Pons (tissue), 1 donor: Measurements from ENCODE around the gene ZNF492.
"Not testable (repeated sequence)": the region's sequence is repeated elsewhere in the genome, so short reads cannot be mapped to it uniquely, and the experiment has no call there.

Experiments
- DNase-seq: peaks from one replicate; pipeline ENCODE4 v3.0.0-alpha.2; 2016; ENCODE audit warnings: low spot score

The ZNF492 gene

DNA sequence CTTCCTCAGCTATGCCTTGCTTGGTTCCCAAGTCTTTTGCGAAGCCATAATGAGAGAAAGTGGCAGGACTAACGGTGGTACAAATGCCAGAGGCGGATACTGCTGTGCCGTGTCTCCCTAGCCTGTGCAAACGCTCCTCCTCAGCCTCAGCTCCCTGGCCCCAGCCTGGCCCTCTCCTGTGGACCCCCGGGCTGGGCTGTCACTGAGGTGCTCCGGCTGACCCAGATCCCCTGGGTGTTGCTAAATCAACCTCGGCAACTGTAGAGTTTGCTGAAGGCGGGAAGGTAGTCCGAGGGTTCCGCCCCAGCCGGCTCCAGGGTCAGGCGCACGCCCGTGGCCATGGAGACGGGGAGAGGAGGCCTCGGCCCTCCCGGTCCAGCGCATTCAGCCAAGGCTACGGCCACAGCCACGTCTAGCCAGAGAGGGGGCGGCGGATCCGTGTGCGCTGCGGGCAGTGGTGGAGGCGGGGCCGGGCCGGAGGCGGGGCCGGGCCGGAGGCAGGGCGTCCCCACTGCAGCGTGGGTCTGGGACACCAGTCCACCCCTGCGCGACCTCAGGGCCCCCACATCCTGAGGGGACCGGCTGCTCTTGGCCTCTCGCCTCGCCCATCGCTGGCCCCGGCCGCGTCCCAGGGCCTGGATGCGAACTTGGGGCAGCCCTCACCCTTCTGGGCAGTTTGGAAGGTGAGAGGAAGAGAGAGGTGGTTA is 16.4 kb upstream of the ZNF492 start:
- no peak for DNase-seq

DNA sequence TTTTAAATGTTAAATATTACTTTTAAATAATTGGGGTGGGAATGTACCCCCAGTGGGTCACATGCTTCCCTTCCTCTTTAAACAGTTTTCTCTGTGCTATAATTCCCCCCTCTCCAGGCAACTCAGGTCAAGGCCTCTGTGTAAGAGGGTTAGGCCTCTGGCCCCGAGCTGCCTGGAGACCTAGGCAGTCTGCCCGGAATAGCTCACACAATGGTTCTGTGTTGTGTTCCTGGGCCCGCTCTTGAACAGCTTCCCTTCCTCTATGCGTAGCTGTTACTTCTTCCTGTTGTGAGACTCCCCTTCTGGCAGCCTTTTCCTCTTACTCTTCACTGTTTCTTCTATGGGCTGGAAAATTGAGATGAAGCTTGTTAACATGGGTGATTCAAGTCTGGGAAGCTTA is 14.8 kb upstream of the ZNF492 start:
- DNase-seq, result peak; percentile 67

DNA sequence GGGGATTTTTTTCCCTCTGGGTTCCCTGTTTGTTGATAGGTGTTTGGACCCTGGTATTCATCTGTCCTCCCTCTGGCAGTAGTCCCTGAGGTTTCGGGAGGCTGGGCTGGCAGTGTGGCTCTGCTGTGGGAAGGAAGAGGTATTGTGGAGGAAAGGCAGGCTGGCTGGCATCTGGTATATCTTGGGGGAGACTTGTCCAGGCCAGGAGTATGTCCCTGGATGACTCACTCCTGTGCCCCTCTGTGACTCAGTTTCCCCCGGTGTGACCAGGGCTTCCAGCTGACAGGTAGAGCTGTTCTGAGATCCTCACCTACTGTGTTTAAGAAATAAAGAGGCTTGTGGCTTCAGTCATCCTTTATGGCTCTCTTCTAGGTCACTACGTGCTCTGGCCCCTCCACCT is 14.2 kb upstream of the ZNF492 start:
- no peak for DNase-seq

DNA sequence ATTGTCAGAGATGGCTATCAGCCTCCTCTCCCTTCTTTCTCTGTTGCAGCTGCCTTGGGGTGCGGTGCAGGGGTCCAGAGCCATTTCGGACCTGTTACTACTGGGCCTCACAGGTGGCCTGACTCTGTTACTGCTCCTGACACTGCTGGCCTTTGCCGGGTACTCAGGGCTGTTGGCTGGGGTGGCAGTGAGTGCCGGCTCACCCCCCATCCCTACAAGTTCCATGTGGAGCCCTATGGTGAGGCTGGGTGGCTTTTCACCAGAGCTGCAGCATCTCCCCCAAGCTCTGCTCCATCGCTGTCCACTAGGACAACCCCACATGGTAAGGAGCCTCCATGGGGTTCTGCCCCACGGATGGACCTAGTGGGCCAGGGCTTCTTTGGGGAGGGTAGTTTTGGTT is 13.7 kb upstream of the ZNF492 start:
- no peak for DNase-seq

DNA sequence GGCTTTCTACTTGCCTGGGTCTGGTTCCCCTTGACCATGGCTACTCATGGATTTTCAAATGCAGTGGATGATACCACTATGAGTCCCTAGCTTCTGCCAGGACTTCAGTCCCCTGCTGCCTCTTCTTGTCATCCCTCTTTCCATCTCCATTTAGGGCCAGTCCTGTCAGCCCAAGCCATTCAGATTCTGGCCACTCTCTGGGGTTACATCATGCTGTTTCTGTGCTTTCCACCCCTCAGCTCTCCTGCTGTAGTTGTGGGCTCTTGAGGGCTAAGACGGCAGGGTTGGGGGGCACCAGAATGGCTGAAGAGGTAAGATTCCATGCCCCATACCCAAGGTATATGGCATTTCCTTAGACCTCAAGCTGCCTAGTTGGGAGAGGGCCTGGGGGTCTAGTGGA is 13.2 kb upstream of the ZNF492 start:
- no peak for DNase-seq

DNA sequence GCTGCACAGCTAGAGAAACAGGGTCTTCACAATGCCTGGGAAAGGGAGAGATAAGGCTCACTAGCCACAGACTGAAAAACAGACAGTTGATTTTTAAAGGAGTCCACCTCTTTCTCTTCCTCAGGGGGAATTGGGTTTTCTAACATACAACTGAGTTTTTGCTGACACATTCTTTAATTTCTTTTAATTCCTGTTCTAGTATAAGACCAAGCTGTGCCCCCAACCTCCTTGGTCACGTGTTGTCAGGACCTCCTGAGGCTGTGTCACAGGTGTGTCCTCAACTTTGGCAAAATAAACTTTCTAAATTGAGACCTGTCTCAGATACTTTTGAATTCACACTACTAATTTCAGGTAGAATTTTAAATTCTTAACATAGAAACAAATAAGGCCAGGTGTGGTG is 12.1 kb upstream of the ZNF492 start:
- DNase-seq, result no peak

DNA sequence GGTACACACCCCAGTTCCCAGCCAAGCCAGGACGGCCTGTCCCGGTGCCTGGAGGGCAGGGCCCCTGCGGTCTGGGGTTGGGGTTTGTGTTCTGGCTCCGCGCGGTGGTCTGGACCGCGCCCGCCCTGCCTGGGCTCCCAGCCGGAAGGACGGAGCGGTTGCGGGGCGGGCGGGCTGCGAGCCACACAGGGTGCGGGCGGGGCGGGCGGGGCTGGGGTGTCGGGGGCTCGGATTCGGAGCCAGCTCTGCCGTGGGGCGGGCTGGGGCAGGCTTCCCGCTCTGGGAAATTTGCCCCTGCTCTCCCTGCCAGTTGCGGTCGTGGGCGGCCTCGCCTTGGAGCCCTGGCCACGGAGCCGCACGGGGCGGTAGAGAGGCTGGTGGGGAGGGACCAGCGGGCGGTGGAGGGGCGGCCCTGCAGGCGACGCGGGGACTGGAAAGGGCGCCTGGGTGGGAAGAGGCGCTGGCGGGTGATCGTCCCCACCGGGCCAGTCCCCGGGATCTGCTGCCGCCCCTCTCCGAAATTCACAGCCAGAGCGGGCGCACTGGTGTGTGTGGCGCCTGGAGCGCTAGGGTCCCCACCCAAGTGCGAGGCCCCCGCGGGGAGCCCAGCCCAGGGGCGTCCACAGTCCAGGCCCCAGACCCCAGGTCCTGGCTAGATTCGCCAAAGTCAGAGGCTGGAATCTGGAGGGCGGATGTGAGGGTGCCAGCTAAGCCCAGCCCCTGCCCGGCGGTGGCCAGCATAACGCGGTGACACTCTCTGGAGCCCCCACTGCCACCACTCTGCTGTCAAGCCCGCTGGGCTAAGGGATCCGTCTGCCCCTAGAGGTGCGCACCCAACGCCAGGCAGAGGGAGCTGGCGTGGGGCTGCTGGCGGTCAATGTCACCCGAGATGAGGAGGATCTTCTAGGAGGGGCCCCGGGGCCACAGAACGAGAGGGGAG is 11.0 kb upstream of the ZNF492 start:
- DNase-seq, result no peak

DNA sequence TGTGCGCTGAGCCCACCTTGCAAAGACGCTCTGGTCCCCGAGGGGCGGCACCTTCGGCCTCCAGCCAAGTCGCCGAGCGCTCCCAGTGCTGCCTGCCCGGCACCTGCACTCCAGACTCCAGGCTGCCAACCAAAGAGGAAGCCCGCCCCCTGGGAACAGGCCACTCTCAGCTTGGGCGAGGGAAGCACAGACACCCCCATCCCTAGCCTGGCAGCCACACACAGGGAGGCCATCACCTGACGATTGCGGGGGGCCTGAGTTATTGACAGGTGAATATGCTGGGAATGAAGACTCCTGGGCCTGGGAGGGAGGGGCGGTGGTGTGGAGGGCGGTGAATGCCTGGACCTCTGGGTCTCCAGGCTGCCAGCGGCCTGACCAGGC is 10.3 kb upstream of the ZNF492 start:
- no peak for DNase-seq

DNA sequence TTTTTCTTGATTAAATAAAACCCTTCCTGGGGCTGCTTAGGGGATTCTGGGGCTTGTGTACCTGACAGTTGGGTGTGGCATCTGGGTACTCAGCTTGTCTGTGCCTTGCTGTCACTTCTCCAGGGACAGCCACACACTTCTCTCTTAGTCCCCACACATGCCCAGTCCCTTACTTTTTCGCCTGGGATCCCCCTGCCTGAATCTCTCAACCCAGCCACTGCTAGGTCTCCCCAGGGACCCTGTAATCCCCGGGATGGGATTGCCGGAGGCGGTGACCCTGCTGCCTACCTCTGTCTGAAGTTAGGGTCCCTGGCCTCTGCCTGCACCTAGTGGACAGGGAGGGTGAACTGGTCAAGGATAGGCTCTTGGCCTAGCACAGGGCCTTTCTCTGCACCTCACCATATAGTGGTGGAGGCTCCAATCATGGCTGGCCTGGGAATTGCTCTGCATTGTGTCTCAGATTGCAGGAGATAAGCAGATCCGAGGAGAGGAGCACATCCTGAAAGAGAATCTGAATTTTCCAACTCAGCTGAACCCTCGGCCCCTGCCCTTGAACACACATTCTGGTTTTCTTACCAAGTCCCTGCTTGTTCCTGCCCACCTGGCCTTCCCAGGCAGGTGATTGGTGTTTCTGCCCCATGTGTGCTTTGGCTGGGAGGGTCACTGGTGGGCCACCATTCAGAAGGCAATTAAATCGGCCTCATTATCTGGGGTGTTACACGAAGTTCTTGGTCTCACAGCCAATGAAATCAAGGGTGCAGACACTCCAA is 8.7 kb upstream of the ZNF492 start:
- DNase-seq, result no peak

DNA sequence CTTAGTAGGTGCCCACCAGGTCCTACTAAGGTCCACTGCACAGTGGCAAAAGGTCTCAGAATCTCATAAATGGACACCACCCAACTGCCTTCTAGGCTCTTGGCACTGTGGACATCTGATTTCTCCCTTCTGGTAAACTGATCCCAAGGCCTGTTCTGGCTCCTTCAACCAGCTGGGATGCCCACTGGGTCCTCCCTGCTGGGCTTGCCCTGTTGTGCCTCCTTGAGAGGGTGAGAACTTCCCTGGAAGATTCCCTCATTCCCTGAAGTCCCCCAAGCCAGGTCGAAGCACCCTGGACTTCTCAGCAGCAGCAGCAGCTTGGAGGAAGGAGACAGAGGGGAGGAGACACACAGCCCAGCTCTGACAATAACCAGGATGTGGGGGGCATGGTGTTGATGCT is 6.6 kb upstream of the ZNF492 start:
- no peak for DNase-seq

DNA sequence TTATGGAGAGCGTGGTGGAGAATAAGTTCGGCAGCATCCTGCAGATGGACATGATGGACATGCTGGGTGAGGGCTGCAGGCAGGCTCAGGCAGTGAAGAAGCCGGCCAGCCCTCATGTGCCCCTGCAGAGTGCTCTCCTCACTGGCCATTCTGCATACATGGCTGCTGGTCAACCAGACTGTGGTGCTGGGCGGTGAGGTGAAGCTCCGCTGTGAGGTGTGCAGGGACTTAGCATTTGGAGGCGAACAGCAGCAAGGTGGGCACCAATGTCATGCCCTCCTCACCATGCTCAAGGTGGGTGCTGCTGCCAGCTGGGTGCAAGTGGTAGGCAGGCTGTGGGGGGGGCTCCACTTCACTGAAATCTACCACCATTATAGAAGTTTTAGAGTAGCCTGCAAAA is 5.7 kb upstream of the ZNF492 start:
- no peak for DNase-seq

DNA sequence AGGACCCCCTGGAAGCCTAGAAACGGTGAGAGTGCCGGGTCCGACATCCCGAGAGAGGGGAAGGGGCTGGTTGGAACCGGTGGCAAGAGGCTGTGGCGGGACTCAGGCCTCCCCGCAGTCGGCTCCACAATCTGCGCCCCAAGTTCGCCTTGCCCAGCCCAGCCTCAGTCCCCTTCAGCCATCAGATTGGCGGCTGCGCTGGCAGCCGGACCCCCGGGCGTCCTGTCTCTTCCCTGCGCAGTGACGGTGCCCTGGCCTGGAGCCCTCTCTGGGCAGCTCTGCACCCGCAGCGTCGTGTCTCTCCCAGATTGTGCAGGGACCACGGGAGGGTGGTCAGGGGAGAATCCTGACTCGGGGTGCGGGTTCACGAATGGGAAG is 315 bp downstream of the ZNF492 start:
- no peak for DNase-seq

DNA sequence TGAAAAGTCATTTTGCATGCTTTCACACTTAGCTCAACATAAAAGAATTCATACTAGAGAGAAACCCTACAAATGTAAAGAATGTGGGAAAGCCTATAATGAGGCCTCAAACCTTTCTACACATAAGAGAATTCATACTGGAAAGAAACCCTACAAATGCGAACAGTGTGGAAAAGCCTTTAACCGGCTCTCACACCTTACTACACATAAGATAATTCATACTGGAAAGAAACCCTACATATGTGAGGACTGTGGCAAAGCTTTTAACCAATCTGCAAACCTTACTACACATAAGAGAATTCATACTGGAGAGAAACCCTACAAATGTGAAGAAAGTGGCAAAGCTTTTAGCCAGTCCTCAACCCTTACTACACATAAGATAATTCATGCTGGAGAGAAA is 51.4 kb downstream of the ZNF492 start:
- DNase-seq, result not testable (repeated sequence)

DNA sequence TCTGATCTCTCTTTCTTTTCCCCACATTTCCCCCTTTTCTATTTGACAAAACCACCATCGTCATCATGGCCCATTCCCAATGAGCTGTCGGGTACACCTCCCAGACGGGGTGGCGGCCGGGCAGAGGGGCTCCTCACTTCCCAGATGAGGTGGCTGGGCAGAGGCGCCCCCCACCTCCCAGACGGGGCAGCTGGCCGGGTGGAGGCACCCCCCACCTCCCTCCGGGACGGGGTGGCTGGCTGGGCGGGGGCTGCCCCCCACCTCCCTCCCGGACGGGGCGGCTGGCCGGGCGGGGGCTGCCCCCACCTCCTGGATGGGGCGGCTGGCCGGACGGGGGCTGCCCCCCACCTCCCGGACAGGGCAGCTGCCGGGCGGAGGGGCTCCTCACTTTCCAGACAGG is 68.5 kb downstream of the ZNF492 start:
- DNase-seq, result not testable (repeated sequence)

DNA sequence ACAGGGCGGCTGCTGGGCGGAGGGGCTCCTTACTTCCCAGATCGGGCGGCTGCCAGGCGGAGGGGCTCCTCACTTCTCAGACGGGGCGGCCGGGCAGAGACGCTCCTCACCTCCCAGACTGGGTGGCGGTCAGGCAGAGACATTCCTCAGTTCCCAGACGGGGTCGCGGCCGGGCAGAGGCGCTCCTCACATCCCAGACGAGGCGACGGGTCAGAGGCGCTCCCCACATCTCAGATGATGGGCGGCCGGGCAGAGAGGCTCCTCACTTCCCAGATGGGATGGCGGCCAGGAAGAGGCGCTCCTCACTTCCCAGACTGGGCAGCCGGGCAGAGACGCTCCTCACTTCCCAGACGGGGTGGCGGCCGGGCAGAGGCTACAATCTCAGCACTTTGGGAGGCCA is 69.0 kb downstream of the ZNF492 start:
- not testable (repeated sequence) for DNase-seq

DNA sequence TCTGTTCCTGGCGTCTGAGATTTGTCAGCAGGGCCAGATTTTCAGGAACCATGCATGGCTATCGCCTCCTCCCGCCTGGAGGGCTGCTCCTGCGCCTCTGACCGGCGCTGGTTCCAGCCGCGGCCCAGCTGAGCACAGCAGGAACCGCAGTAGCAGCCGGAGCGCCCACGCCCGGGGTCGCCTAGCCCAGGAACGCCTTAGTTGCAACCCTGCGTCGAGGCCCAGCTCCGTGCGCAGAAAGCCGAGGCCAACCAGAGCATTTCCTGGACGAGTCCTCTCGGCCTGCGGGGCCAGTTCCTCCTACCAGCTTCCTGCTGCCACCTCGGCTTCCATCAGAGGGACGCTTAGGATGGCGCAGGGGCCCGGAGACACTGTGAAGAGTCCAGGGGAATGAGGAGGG is 74.9 kb downstream of the ZNF492 start:
- no peak for DNase-seq
